NCI-H774 (cell line): Measurements from ENCODE around the gene KCNMB4.
A peak's percentile ranks its signal among the peaks of the same experiment; 100 is the strongest.

ENCODE experiments used
- DNase-seq: peaks from one replicate; lab custom pipeline; 2025; lab: John Stamatoyannopoulos, UW

KCNMB4 gene

GRCh38 chr12:70365648-70366518, at the start of gene KCNMB4:
Gene KCNMB4, plus strand, starts transcription at chr12:70366290. Its CDS starts 445 bp downstream, at chr12:70366735.
- peak; percentile 84 for DNase-seq

- DNase-seq = no peak
Measured at GRCh38 chr12:70317781-70318180, 48.3 kb upstream of the KCNMB4 start.

- no peak for DNase-seq
Measured at GRCh38 chr12:70319605-70320004, 46.5 kb upstream of the KCNMB4 start.

GRCh38 chr12:70321191-70321590, 44.9 kb upstream of the KCNMB4 start:
- DNase-seq = no peak

GRCh38 chr12:70327541-70327940, 38.5 kb upstream of the KCNMB4 start:
- DNase-seq = no peak

- no peak for DNase-seq
Measured at GRCh38 chr12:70329728-70330127, 36.4 kb upstream of the KCNMB4 start.

GRCh38 chr12:70330158-70330557, 35.9 kb upstream of the KCNMB4 start:
- DNase-seq = no peak

GRCh38 chr12:70332236-70332635, 33.9 kb upstream of the KCNMB4 start:
- DNase-seq = no peak

GRCh38 chr12:70334742-70335141, 31.3 kb upstream of the KCNMB4 start:
- DNase-seq = no peak

GRCh38 chr12:70338531-70338930, 27.6 kb upstream of the KCNMB4 start:
- DNase-seq = no peak

- DNase-seq = no peak
Measured at GRCh38 chr12:70351076-70351475, 15.0 kb upstream of the KCNMB4 start.

GRCh38 chr12:70353780-70354660, 12.1 kb upstream of the KCNMB4 start:
- DNase-seq = no peak

GRCh38 chr12:70354787-70355186, 11.3 kb upstream of the KCNMB4 start:
- DNase-seq = no peak

GRCh38 chr12:70355972-70356371, 10.1 kb upstream of the KCNMB4 start:
- no peak for DNase-seq

GRCh38 chr12:70359458-70360197, 6.5 kb upstream of the KCNMB4 start:
- DNase-seq = no peak

- DNase-seq = no peak
Measured at GRCh38 chr12:70360218-70360617, 5.9 kb upstream of the KCNMB4 start.

- no peak for DNase-seq
Measured at GRCh38 chr12:70364695-70365397, 1.2 kb upstream of the KCNMB4 start.

GRCh38 chr12:70365398-70365647, 767 bp upstream of the KCNMB4 start:
- DNase-seq = no peak

- DNase-seq = peak; percentile 66
Measured at GRCh38 chr12:70366581-70367257, 629 bp downstream of the KCNMB4 start.

GRCh38 chr12:70367258-70368141, 1.4 kb downstream of the KCNMB4 start:
- DNase-seq = no peak
